BLaER1 treated with 17β-estradiol and CSF1 and Interleukin-3, amounts not matched to agents 10 nM and 100 nM (cell line): ENCODE results near the gene MUS81.

Experiments used
- H3K27ac ChIP-seq, 11 experiments: shearing (Covaris generic); formaldehyde crosslinking; 2 replicates each; pipeline ENCODE4 v1.8.1; 2022
- H3K27me3 ChIP-seq, 11 experiments: shearing (Covaris generic); formaldehyde crosslinking; 2 replicates each; pipeline ENCODE4 v1.8.1; 2022
- H3K36me3 ChIP-seq, 11 experiments: shearing (Covaris generic); formaldehyde crosslinking; 2 replicates each; pipeline ENCODE4 v1.8.1; 2022
- H3K4me1 ChIP-seq, 10 experiments: shearing (Covaris generic); formaldehyde crosslinking; 2 replicates each; pipeline ENCODE4 v1.8.1; 2022
- H3K4me2 ChIP-seq, 11 experiments: shearing (Covaris generic); formaldehyde crosslinking; 2 replicates each; pipeline ENCODE4 v1.8.1; 2022
- H3K4me3 ChIP-seq, 10 experiments: shearing (Covaris generic); formaldehyde crosslinking; 2 replicates each; pipeline ENCODE4 v1.8.1; 2022
- H3K9ac ChIP-seq, 11 experiments: shearing (Covaris generic); formaldehyde crosslinking; 2 replicates each; pipeline ENCODE4 v1.8.1; 2022
- H3K9me3 ChIP-seq, 11 experiments: shearing (Covaris generic); formaldehyde crosslinking; replicated peaks in 1 of 11; 2 replicates each; pipeline ENCODE4 v1.8.1; 2022
- H4K20me1 ChIP-seq, 11 experiments: shearing (Covaris generic); formaldehyde crosslinking; 2 replicates each; pipeline ENCODE4 v1.8.1; 2022
- Cebpa-rat ChIP-seq, 11 experiments: shearing (Covaris generic); IDR thresholded peaks; 2 replicates each; pipeline ENCODE4 v1.8.1; 2022

Gene MUS81

DNA sequence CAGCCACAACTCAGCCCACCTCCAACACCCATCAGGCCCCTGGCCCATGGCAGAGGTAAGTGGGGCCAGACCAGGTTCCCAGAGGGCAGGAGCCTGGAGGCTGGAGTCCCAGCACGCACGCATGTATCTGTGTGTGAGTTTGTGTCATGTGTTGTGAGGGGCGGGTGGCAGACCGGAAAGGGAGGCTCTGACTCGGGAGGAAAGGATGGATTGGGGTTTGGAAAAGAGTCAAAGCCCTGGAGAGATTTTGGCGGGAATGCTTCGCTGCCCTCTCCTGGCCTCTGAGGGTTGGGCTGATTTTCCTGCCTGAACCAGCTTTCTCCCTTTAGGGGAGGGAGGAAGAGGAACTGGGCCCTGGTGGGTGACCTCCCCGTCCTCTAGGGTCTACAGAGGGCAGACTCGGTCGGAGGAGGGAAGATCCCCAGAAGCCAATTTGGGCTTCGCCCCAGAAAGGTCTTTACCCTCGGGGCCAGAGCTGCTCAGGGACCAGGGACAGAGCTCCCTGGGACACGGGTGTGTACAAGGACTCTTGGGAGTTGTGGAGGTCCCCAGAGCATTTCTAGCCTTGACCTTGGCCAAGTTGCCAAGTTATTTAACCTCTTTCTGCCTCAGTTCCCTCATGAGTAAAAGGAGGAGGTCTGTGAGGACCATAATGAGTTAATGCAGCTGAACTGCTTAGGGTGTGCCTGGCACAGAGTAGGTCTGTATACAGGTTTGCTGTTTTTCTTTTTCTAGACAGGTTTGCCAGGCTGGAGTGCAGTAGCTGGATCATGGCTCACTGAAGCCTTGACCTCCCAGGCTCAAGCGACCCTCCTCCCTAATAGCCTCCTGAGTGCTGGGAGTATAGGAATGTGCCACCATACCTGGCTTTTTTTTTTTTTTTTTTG is 51.7 kb downstream of the MUS81 start:
- no peaks in the 10 kb centered on the region for H3K27me3 ChIP-seq
- peak overlapping the region in 6 of 11 experiments; percentile 15 to 58 (median 44); a peak in 8 of 22 replicates for H3K27ac ChIP-seq
- H3K36me3 ChIP-seq, result 0 out of 22 replicates have a peak, but pooled peaks cover 0 to 1% (median 0%) of the 10 kb centered on the region in 11 experiments
- no peak overlapping the region for H3K4me3 ChIP-seq
- peak overlapping the region in 8 of 11 experiments; percentile 3 to 42 (median 20); a peak in 9 of 22 replicates for H3K9ac ChIP-seq
- peaks cover 0 to 22% (median 13%) of the 10 kb centered on the region in 11 experiments; a peak in 12 of 22 replicates for H4K20me1 ChIP-seq
- H3K4me2 ChIP-seq, result peak overlapping the region; percentile 63 to 83 (median 75)
- H3K4me1 ChIP-seq, result peaks cover 39 to 73% (median 61%) of the 10 kb centered on the region in 10 experiments
- no peaks in the 10 kb centered on the region for H3K9me3 ChIP-seq
- TF ChIP-seq Cebpa-rat (IDR thresholded peaks at IDR 0.05), result no peak

DNA sequence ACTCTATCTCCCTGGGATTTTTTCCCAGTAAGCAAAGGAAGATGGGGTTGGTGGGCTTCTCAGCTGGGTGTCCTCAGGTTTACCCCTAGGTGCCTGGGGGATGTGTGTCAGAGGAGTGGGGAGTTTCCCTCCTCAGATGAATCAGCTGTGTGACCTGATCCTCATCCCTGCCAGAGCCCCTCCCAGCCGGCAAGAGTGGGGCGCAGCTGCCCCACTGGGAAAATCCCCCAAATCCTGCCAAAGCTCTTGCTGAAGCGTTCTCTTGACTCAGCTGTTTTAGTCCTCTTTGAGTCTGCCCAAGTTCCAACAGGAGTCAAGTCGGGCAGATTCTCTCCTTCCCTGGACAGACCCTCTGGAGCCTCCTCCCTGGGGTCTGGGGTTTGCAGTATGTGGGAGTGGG is 52.6 kb downstream of the MUS81 start:
- Histone ChIP-seq H3K4me3 (no peak overlapping the region), H3K27me3 (no peaks in the 10 kb centered on the region), H3K9me3 (no peaks in the 10 kb centered on the region), H3K4me2 (peak overlapping the region in 6 of 11 experiments; percentile 8 to 76 (median 71); a peak in 6 of 22 replicates), H3K36me3 (peaks cover 0 to 10% (median 0%) of the 10 kb centered on the region in 11 experiments; a peak in 2 of 22 replicates), H3K9ac (no peak overlapping the region), H3K27ac (no peak overlapping the region), H4K20me1 (peaks cover 0 to 28% (median 18%) of the 10 kb centered on the region in 11 experiments; a peak in 12 of 22 replicates), H3K4me1 (peaks cover 48 to 82% (median 70%) of the 10 kb centered on the region in 10 experiments)
- no peak for TF ChIP-seq Cebpa-rat (IDR thresholded peaks at IDR 0.05)

DNA sequence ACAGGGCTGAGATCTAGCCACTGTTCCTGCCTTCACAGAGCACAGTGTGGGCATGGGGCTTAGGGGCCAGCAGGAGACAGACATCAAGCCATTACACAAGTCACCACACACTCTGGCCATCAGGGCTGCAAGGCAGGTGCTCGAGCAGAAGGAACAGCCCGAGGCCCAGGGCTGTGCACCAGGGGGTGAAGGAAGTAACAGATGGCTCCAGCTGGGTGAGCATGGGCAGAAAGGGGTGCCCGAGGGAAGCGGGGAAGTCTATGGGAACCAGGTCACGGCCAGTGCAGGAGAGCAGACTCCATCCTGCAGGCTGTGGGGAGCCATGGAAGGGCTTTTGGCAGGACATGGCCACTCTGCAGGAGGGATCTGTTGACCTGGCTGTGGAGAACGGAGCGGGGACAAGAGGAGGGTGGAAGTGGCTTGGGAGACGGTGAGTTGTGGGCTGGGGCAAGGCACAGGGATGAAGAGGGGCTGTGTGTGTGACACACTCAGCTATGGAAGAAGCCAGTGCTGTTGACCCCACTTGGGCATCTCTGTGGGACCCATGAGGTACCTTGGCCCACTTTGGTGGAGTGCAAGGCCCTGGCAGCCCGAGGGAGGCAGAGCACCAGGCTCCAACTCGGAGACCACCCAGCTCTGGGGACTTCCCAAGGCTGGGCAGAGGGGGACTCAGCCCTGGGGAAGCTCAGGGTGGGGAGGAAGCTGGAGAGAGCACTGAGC is 55.0 kb downstream of the MUS81 start:
- peak overlapping the region in 4 of 10 experiments; percentile 5 to 46 (median 33); a peak in 5 of 20 replicates for H3K4me3 ChIP-seq
- H3K9me3 ChIP-seq, result no peaks in the 10 kb centered on the region
- peak overlapping the region; percentile 84 to 100 (median 95) for H3K4me2 ChIP-seq
- H3K27ac ChIP-seq, result peak overlapping the region; percentile 10 to 78 (median 67); a peak in 19 of 22 replicates
- no peaks in the 10 kb centered on the region for H3K27me3 ChIP-seq
- peaks cover 0 to 10% (median 0%) of the 10 kb centered on the region in 11 experiments; a peak in 2 of 22 replicates for H3K36me3 ChIP-seq
- H4K20me1 ChIP-seq, result peaks cover 2 to 29% (median 19%) of the 10 kb centered on the region in 11 experiments; a peak in 14 of 22 replicates
- peaks cover 54 to 77% (median 67%) of the 10 kb centered on the region in 10 experiments for H3K4me1 ChIP-seq
- H3K9ac ChIP-seq, result peak overlapping the region; percentile 26 to 99 (median 94); a peak in 16 of 22 replicates
- no peak for TF ChIP-seq Cebpa-rat (IDR thresholded peaks at IDR 0.05)

DNA sequence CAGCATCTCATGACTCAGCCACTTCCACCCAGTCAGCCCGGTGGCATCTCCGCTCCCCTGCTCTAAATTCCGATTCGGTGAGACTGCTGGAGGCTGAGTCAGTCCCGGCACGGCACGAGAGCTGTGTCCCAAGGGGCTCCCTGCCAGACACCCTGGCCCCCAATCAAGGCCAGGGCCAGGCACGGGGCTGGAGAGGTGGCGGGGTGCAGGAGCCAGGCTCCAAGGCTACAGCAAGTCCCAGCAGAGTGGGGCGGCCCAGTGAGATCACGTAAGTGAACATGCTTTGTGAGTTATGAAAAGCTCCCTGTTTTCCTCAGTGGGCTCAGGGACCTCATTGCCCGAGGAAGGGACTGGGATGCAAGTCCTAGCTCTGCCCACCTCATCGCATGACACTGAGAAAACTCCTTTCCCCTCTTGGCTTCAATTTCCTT is 55.6 kb downstream of the MUS81 start:
- peak overlapping the region in 4 of 10 experiments; percentile 31 to 89 (median 40); a peak in 8 of 20 replicates for H3K4me3 ChIP-seq
- peak overlapping the region; percentile 84 to 100 (median 95) for H3K4me2 ChIP-seq
- H3K9ac ChIP-seq, result peak overlapping the region; percentile 38 to 99 (median 94); a peak in 20 of 22 replicates
- H3K27me3 ChIP-seq, result no peaks in the 10 kb centered on the region
- TF ChIP-seq Cebpa-rat (IDR thresholded peaks at IDR 0.05), result no peak
- peaks cover 5 to 35% (median 23%) of the 10 kb centered on the region in 11 experiments; a peak in 14 of 22 replicates for H4K20me1 ChIP-seq
- peaks cover 0 to 10% (median 0%) of the 10 kb centered on the region in 11 experiments; a peak in 3 of 22 replicates for H3K36me3 ChIP-seq
- H3K9me3 ChIP-seq, result no peaks in the 10 kb centered on the region
- H3K4me1 ChIP-seq, result peaks cover 60 to 77% (median 70%) of the 10 kb centered on the region in 10 experiments
- H3K27ac ChIP-seq, result peak overlapping the region; percentile 10 to 78 (median 67); a peak in 19 of 22 replicates
